Fibroblast of pulmonary artery (primary cell): Measurements from ENCODE around the gene JUP.

Experiments used
- DNase-seq: peaks from one replicate; pipeline ENCODE4 v3.0.0-alpha.2; 2010; ENCODE audit warnings: low read depth
- H3K4me3 ChIP-seq: replicated peaks from 2 replicates; pipeline ENCODE4 v1.5.1; 2011; ENCODE audit warnings: low read depth, mild to moderate bottlenecking, control low read depth, low read length, moderate library complexity
- TF ChIP-seq, protein P1 (sequence below): IDR thresholded peaks from 2 replicates; pipeline ENCODE4 v1.5.1; 2011; ENCODE audit warnings: mild to moderate bottlenecking, control low read depth, low read length, inconsistent platforms; ENCODE audit errors: missing control alignments

JUP gene

DNA sequence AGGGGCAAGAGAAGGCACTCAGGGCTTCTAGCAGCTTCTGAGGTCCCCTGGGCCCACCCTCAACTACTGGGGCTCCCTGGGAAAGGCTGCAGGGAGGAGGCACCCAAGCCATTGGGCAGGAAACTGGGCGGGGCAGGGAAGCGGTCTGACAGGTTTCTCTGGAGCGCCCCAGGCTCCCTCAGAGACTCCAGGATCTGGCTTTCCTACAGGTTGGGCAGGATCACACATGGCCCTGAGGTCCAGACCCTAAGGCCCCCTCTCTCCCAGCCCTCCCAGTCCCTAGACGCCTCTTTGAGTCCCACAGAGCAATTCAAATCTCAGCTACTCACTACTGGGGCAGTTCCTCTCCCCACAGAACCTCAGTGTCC is 14.3 kb downstream of the JUP start:
- TF ChIP-seq, protein P1, sequence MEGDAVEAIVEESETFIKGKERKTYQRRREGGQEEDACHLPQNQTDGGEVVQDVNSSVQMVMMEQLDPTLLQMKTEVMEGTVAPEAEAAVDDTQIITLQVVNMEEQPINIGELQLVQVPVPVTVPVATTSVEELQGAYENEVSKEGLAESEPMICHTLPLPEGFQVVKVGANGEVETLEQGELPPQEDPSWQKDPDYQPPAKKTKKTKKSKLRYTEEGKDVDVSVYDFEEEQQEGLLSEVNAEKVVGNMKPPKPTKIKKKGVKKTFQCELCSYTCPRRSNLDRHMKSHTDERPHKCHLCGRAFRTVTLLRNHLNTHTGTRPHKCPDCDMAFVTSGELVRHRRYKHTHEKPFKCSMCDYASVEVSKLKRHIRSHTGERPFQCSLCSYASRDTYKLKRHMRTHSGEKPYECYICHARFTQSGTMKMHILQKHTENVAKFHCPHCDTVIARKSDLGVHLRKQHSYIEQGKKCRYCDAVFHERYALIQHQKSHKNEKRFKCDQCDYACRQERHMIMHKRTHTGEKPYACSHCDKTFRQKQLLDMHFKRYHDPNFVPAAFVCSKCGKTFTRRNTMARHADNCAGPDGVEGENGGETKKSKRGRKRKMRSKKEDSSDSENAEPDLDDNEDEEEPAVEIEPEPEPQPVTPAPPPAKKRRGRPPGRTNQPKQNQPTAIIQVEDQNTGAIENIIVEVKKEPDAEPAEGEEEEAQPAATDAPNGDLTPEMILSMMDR, result no peak
- no peak overlapping the region for H3K4me3 ChIP-seq
- no peak for DNase-seq

DNA sequence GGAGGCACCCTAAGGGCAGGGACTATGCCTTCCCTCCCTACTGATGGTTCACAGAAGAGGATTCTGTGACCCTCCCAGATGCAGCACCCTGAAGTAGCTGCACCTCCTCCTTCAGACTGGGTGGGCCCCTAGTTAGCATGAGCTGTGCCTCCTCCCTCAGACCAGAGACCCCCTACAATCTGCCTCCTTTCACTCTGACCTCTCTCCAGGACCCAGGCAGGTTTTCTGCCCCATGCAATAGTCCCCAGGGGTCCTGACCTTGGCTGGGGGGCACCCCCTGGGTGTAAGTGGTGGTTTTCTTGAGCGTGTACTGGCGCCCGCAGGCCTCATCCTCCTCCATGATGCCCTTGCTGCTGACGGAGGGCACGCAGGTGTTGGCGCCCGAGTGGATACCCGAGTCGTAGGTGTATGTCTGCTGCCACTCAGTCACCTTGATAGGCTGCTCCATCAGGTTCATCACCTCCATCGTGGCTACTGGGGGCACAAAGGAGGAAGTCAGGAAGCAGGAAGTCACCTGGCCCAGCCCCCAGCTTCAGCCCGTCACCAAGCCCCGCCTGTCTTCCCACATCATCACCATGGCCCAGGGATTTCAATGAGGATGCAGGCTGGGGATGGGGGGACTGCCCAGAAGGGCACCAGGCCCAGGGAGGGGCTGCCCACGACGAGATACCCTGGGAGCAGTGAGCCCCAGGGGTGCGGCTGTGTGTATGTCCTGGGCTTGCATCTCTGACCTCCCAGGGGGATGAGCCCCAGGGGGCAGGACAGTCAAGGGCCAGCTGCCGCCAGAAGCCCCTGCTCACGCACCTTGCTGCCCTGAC is 14.9 kb downstream of the JUP start:
- H3K4me3 ChIP-seq, result no peak overlapping the region
- DNase-seq, result no peak
- TF ChIP-seq, protein P1, result no peak

DNA sequence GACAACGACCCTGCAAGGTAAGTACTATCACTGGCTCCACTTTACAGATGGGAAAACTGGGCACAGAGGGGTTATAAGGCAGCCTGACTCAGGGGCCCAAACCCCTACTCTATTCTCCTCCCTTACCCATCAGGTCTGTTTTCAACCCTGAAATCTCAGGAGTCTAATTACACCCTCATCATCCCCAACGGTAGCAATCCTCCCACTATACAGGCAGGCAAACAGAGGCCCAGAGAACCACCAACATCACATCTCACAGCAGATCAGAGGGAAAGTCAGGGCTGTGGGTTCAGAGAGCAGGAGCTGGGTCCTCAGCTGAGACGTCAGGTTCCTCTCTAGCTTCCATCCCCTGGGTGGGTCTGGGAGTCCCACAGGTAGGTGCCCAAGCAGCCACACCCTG is 16.5 kb downstream of the JUP start:
- DNase-seq, result no peak
- H3K4me3 ChIP-seq, result no peak overlapping the region
- TF ChIP-seq, protein P1, result no peak

DNA sequence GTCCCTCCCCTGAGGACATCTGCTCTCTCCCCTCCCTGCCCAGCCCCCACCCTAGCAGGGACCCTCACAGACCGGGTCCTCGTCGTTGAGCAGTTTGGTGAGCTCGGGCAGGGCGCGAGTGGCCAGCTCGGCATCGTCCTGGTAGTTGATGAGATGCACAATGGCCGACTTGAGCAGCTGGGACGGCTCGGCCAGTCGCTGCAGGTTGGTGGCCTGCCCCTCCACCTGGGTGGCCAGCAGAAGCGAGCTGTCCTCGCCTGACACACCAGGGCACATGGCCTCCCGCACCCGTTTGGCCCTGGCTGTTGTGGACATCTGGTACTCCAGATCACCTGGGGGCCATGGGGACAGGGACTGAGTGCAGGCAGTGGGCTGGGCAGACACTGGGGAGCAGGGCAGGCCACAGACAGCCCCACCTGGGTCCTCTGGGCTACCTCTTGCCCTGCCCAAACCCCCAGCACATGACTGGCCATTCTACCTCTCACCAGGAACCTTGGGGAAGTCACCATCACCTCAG is 17.1 kb downstream of the JUP start:
- no peak overlapping the region for H3K4me3 ChIP-seq
- DNase-seq, result no peak
- TF ChIP-seq, protein P1, result no peak

DNA sequence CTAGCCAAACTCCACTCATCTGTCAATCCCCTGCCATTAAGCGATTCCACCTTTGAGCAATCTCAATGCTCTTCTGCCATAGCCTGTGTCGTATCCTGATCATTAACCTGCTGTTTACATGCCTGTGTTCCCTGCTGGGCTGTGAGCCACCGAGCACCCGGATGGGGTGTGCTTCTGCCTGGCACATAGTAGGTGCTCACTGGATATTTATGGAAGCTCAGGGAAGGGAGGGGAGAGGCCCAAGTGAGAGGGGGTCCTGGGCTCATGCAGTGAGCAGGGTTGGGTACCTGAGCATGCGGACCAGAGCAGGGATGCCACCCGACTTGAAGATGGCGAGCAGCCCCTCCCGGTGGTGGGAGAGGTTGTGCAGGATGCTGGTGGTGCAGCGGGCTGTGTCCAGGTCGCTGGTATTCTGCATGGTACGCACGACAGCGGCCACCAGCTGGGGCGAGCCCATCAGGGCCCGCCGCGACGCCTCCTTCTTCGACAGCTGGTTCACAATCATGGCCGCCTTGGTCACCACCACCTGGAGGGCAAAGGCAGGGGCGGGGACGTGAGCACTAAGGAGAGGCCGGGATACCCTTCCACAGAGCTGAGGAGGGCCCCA is 17.7 kb downstream of the JUP start:
- TF ChIP-seq, protein P1, result no peak
- no peak for DNase-seq
- H3K4me3 ChIP-seq, result no peak overlapping the region

DNA sequence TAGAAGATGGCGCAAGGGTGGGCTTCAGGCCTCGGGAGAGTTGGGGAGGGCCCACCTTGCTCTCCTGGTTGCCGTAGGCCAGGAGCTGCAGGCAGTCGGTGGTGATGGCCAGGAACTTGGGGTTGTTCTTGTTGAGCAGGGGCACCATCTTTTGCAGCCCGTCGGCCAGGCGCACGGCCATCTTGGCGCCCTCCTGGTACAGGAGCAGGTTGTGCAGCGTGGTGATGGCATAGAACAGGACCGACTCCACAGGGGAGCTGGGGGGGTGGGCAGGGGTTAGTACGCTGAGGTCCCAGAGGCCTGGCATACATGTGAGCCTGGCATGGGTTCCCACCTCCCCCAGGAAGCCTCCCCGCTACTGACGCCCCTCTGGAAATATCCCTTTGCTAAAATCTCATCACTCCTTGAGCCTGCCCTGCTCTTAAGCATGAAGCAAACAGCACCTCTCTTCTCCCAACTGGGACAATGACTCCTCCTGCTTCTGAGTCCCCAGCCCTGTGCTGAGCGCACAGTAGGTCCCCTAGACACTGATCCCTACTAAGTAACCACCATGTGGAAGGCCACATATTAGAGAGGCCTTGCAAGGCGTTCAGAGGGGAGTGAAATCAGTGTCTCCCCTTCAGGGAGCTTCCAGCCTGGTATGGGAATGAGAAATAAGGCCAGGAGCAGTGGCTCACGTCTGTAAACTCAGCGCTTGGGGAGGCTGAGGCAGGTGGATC is 19.0 kb downstream of the JUP start:
- no peak for DNase-seq
- H3K4me3 ChIP-seq, result no peak overlapping the region
- TF ChIP-seq, protein P1, result no peak
